Ascending aorta (tissue), 2 donors: ENCODE data around the gene PRKAA1. TPM values are rescaled to one million over a fixed set of nuclear protein-coding genes. Genes with fewer than 3 reads are reported as not detected.
"Not testable (repeated sequence)": the region's sequence is repeated elsewhere in the genome, so short reads cannot be mapped to it uniquely, and the experiment has no call there.

Experiments used
- DNase-seq, 2 donors: peaks; one replicate each; pipeline ENCODE4 v3.0.0-alpha.2; 2019; ENCODE audit warnings: low spot score in 2 of 2
- H3K27ac ChIP-seq, 2 donors: fragments of 200-600 bp; sonication (generic); one replicate each; pipeline ENCODE4 v1.5.1; 2016 to 2017; ENCODE audit warnings: mild to moderate bottlenecking in 1 of 2
- H3K27me3 ChIP-seq: fragments of 200-600 bp; sonication (generic); one replicate; pipeline ENCODE4 v1.5.1; 2017
- H3K36me3 ChIP-seq, 2 donors: fragments of 200-600 bp; sonication (generic); one replicate each; pipeline ENCODE4 v1.5.1; 2016
- H3K4me1 ChIP-seq, 2 donors: fragments of 200-600 bp; sonication (generic); one replicate each; pipeline ENCODE4 v1.5.1; 2016 to 2017; ENCODE audit warnings: mild to moderate bottlenecking in 1 of 2
- H3K4me3 ChIP-seq, 2 donors: fragments of 200-600 bp; sonication (generic); one replicate each; pipeline ENCODE4 v1.5.1; 2016 to 2017; ENCODE audit warnings: mild to moderate bottlenecking in 1 of 2
- H3K9me3 ChIP-seq, 2 donors: fragments of 200-600 bp; sonication (generic); one replicate each; pipeline ENCODE4 v1.5.1; 2016
- intact Hi-C: fragments of 100-400 bp; cut with DNase I; formaldehyde crosslinking; loops from one replicate; pipeline ENCODE4 v1.15.1; 2023
- total RNA-seq: library from RNA; depleted of rRNA; stranded (reverse); fragments of >200 nt; gene quantifications from one replicate; pipeline ENCODE4 v1.1.0, GENCODE V29; 2016
- TF ChIP-seq, protein P1 (sequence below), 3 experiments: fragments of 200-600 bp in 2 of 3; fragments of 450-650 bp in 1 of 3; sonication (generic) in 2 of 3; IDR thresholded peaks; one replicate each; pipeline ENCODE4 v1.5.1; 2016 to 2019; ENCODE audit warnings: antibody characterized with exemption in 3 of 3, mild to moderate bottlenecking in 1 of 3, moderate library complexity in 1 of 3

The PRKAA1 gene
- total RNA-seq, 1 donor from 2014 or later = 90.3 TPM

DNA sequence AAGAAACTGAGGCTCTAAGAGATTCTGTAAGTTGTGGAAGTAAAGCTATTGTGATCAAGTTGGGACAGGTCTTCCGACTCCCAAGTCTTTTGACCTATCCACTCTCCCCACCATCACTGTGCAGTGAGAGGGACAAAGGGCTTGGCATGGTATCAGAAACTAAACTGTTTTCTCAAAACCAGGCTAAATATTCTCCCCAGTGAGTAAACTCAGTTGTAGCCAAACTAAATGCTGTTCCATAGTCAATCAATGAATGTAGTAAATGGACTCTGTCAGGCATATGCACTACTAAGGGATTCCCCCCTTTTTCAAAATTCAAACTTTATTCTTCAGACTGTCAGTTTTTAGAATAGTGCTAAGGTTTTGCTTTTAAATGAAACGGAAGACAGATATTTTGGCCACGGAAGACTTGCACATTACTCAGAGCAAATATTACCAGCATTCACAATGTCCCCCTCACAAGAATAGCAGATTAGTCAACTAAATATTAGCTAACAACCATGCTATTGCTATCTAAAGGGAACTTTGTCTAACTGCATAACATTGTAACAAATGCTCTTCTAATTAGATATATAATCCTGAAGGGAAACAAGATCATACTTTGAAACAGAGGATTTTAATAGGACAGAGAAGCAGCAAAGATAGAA, 7.1 kb downstream of the PRKAA1 start:
- H3K9me3 ChIP-seq = no peaks in the 10 kb centered on the region
- TF ChIP-seq, protein P1, sequence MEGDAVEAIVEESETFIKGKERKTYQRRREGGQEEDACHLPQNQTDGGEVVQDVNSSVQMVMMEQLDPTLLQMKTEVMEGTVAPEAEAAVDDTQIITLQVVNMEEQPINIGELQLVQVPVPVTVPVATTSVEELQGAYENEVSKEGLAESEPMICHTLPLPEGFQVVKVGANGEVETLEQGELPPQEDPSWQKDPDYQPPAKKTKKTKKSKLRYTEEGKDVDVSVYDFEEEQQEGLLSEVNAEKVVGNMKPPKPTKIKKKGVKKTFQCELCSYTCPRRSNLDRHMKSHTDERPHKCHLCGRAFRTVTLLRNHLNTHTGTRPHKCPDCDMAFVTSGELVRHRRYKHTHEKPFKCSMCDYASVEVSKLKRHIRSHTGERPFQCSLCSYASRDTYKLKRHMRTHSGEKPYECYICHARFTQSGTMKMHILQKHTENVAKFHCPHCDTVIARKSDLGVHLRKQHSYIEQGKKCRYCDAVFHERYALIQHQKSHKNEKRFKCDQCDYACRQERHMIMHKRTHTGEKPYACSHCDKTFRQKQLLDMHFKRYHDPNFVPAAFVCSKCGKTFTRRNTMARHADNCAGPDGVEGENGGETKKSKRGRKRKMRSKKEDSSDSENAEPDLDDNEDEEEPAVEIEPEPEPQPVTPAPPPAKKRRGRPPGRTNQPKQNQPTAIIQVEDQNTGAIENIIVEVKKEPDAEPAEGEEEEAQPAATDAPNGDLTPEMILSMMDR (IDR thresholded peaks at IDR 0.05) = no peak
- DNase-seq = no peak
- H3K27me3 ChIP-seq = no peaks in the 10 kb centered on the region
- H3K27ac ChIP-seq = peak overlapping the region in 1 of 2 donors; percentile 31
- H3K36me3 ChIP-seq = peaks cover 0 to 8% of the 10 kb centered on the region in 2 donors
- intact Hi-C loops = no loop called here
- H3K4me1 ChIP-seq = peaks cover 5 to 12% of the 10 kb centered on the region in 2 donors
- no peak overlapping the region for H3K4me3 ChIP-seq

DNA sequence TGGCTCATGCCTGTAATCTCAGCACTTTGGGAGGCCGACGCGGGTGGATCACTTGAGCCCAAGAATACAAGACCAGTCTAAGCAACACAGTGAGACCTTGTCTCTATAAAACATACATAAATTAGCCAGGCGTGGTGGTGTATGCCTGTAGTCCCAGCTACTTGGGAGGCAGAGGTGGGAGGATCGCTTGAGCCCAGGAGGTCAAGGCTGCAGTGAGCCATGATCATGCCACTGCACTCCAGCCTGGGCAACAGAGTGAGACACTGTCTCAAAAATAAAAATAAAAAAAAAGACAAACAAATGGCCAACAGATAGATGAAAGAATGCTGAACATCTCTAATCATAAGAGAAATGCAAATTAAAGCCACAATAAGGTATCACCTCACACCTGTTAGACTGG, 9.2 kb downstream of the PRKAA1 start:
- H3K36me3 ChIP-seq, intact Hi-C loops, DNase-seq, H3K27me3 ChIP-seq, H3K4me1 ChIP-seq, H3K4me3 ChIP-seq, H3K9me3 ChIP-seq, H3K27ac ChIP-seq: not testable (repeated sequence)

DNA sequence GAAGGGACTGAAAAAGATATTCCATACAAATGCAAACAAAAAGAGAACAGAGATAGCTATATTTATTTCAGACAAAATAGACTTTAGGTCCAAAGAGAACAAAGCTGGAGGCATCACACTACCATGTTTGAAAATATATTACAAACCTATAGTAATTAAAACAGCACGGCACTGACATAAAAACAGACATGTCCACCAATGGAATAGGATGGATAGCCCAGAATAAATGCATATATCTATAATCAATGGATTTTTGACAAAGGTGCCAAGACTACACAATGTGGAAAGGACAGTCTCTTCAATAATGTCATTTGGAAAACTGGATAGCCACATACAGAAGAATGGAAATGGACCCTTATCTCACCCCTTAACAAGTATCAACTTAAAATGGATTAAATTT, 10.2 kb downstream of the PRKAA1 start:
- Histone ChIP-seq H3K9me3 (no peaks in the 10 kb centered on the region), H3K27me3 (no peaks in the 10 kb centered on the region), H3K27ac (no peak overlapping the region), H3K4me1 (peaks cover 5 to 9% of the 10 kb centered on the region in 2 donors), H3K4me3 (no peak overlapping the region), H3K36me3 (peaks cover 0 to 8% of the 10 kb centered on the region in 2 donors)
- intact Hi-C loops = no loop called here
- TF ChIP-seq, protein P1 (IDR thresholded peaks at IDR 0.05) = no peak
- DNase-seq = no peak

DNA sequence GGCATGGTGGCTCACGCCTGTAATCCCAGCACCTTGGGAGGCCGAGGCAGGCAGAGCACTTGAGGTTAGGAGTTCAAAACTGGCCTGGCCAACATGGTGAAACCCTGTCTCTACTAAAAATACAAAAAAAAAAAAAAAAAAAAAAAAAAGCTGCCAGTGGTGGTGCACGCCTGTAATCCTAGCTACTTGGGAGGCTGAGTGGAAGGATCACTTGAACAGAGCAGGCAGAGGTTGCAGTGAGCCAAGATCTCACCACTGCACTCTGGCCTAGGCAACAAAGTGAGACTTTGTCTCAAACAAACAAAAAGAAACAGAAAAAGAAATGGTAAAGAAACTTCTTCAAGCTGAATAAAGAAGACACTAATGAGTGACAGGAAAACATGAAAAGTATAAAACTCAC, 11.5 kb downstream of the PRKAA1 start:
- intact Hi-C loops, H3K4me3 ChIP-seq, H3K36me3 ChIP-seq, H3K4me1 ChIP-seq, H3K9me3 ChIP-seq, H3K27me3 ChIP-seq, H3K27ac ChIP-seq, DNase-seq: not testable (repeated sequence)

DNA sequence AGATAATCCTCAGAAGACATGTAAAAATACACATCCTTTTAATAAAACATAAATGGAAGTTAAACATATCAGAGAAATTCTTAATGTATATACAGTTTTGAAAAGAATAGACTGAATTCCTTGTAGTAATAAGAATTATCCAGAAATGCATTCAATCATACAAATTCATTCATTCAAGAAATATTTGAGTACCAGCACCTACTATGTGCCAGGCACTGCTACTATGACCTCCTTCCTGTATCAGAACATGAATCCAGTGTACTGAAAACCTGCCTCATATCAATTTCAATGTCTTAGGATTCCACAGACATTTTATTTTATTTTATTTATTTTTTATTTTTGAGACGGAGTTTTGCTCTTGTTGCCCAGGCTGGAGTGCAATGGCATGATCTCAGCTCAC, 13.3 kb downstream of the PRKAA1 start:
- DNase-seq = no peak
- Histone ChIP-seq H3K4me1 (no peaks in the 10 kb centered on the region), H3K9me3 (no peaks in the 10 kb centered on the region), H3K4me3 (no peak overlapping the region), H3K27ac (no peak overlapping the region), H3K27me3 (no peaks in the 10 kb centered on the region), H3K36me3 (peaks cover 0 to 8% of the 10 kb centered on the region in 2 donors)
- intact Hi-C loops = no loop called here
- TF ChIP-seq, protein P1 (IDR thresholded peaks at IDR 0.05) = no peak

DNA sequence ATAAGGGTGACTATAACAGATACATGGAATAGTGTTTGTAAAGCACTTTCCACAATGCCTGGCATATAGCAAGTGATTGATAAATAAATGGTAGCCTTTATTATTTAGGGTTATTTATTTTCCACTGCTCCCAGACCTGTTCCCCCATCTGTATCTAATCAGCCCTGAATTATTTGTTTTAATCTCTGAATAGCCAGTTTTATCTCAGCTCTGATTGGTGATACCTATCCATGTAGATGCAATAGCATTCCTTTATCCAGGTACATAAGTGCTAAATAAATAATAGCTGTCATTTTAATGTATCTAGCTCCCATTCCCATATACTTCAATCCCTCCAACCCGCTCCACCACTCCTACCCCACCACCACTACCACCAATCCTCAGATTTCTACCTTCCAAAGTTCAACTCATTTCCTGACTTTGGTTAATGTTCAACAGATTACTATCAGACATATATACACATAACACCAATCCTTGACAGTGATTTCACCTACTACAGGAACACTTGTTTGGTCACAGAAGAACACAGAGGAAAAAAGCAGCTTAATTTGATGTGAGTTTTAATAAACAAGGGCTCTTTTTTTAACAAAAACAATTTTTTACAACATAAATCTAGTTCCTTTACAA, 14.0 kb downstream of the PRKAA1 start:
- intact Hi-C loops = no loop called here
- no peaks in the 10 kb centered on the region for H3K27me3 ChIP-seq
- DNase-seq = no peak

More for the DNA sequence above, 14.0 kb downstream of the PRKAA1 start:
- peaks cover 0 to 8% of the 10 kb centered on the region in 2 donors for H3K36me3 ChIP-seq
- TF ChIP-seq, protein P1 (IDR thresholded peaks at IDR 0.05) = no peak
- H3K4me1 ChIP-seq = no peaks in the 10 kb centered on the region
- no peak overlapping the region for H3K4me3 ChIP-seq
- H3K27ac ChIP-seq = no peak overlapping the region
- no peaks in the 10 kb centered on the region for H3K9me3 ChIP-seq
